IMR-90 (cell line): ENCODE results near the gene CASK. TPM values are rescaled to one million over a fixed set of nuclear protein-coding genes. Genes with fewer than 3 reads are reported as not detected.

ENCODE experiments used
- ATAC-seq: fragments of 200-7000 bp; cut with Tn5 transposase; 2 replicates; pipeline ENCODE4 v1.9.1; 2020; ENCODE audit warnings: low read depth, mild to moderate bottlenecking, moderate library complexity
- BruUV-seq: library from RNA; stranded (reverse); fragments of 400-500 nt; replicated peaks from 2 replicates; lab custom pipeline; 2021; lab: Mats Ljungman, UMichigan
- CTCF ChIA-PET: fragments of 300-600 bp; formaldehyde crosslinking; extraction: SDS; loops from one replicate; lab custom pipeline; 2021; ENCODE audit warnings: antibody characterized with exemption; lab: Yijun Ruan, JAX
- POLR2A ChIA-PET: fragments of 300-600 bp; sonication (Branson Sonifier 250); formaldehyde crosslinking; loops from one replicate; lab custom pipeline; 2022; ENCODE audit warnings: antibody characterized with exemption; ENCODE audit not compliant: unreplicated experiment; lab: Charles Lee
- DNase-seq: peaks from one replicate; pipeline ENCODE4 v3.0.0; 2013
- H2AFZ ChIP-seq: replicated peaks from 2 replicates; pipeline ENCODE3; 2013; ENCODE audit warnings: low read length, mild to moderate bottlenecking; ENCODE audit not compliant: poor library complexity
- H2AK5ac ChIP-seq: 2 replicates; pipeline ENCODE4 v1.6.1; 2013; ENCODE audit warnings: low read depth, low read length, inconsistent platforms
- H2AK9ac ChIP-seq: replicated peaks from 2 replicates; pipeline ENCODE3; 2013; ENCODE audit warnings: mild to moderate bottlenecking, low read depth, low read length, moderate library complexity; ENCODE audit not compliant: poor library complexity
- H2BK120ac ChIP-seq: 2 replicates; pipeline ENCODE4 v1.6.1; 2013; ENCODE audit warnings: low read depth, low read length, inconsistent platforms
- H2BK15ac ChIP-seq: 3 replicates; pipeline ENCODE4 v1.6.1; 2013; ENCODE audit warnings: low read depth, low read length, inconsistent platforms
- H2BK20ac ChIP-seq: 2 replicates; pipeline ENCODE4 v1.6.1; 2013; ENCODE audit warnings: low read depth, mild to moderate bottlenecking, inconsistent platforms, low read length, moderate library complexity
- H2BK5ac ChIP-seq: 2 replicates; pipeline ENCODE4 v1.6.1; 2013; ENCODE audit warnings: mild to moderate bottlenecking, low read depth, low read length, inconsistent platforms; ENCODE audit not compliant: poor library complexity, severe bottlenecking
- H3K14ac ChIP-seq: replicated peaks from 2 replicates; pipeline ENCODE4 v1.6.1; 2013; ENCODE audit warnings: low read depth, low read length, inconsistent platforms
- H3K18ac ChIP-seq: 2 replicates; pipeline ENCODE4 v1.6.1; 2013; ENCODE audit warnings: low read depth, low read length, control low read depth
- H3K23ac ChIP-seq: 2 replicates; pipeline ENCODE4 v1.6.1; 2013; ENCODE audit warnings: low read depth, low read length, inconsistent platforms
- H3K27ac ChIP-seq: 2 replicates; pipeline ENCODE4 v1.5.1; 2013; ENCODE audit warnings: mild to moderate bottlenecking, control low read depth, low read length; ENCODE audit not compliant: insufficient read depth
- H3K27me3 ChIP-seq: 2 replicates; pipeline ENCODE4 v1.6.1; 2013; ENCODE audit warnings: low read length; ENCODE audit not compliant: control insufficient read depth, insufficient read depth
- H3K36me3 ChIP-seq: 2 replicates; pipeline ENCODE4 v1.6.1; 2013; ENCODE audit warnings: low read length, mixed read lengths; ENCODE audit not compliant: control insufficient read depth, insufficient read depth
- H3K4ac ChIP-seq: 2 replicates; pipeline ENCODE4 v1.6.1; 2013; ENCODE audit warnings: low read depth, low read length, inconsistent platforms
- H3K4me1 ChIP-seq: 2 replicates; pipeline ENCODE4 v1.6.1; 2013; ENCODE audit warnings: low read length, mixed read lengths; ENCODE audit not compliant: control insufficient read depth, insufficient read depth
- H3K4me2 ChIP-seq: 2 replicates; pipeline ENCODE4 v1.6.1; 2013; ENCODE audit warnings: low read depth, mild to moderate bottlenecking, control low read depth, low read length, moderate library complexity
- H3K4me3 ChIP-seq: 2 replicates; pipeline ENCODE4 v1.5.1; 2013; ENCODE audit warnings: low read depth, mild to moderate bottlenecking, control low read depth, low read length, moderate library complexity; ENCODE audit not compliant: insufficient read depth
- H3K56ac ChIP-seq: 2 replicates; pipeline ENCODE4 v1.6.1; 2013; ENCODE audit warnings: low read length, inconsistent platforms; ENCODE audit not compliant: insufficient read depth; ENCODE audit errors: extremely low read depth
- H3K79me1 ChIP-seq, 2 experiments: 2 replicates each; pipeline ENCODE4 v1.6.1; 2013; ENCODE audit warnings: low read length in 2 of 2, inconsistent platforms in 1 of 2, low read depth in 1 of 2
- H3K9ac ChIP-seq: 2 replicates; pipeline ENCODE4 v1.6.1; 2013; ENCODE audit warnings: low read depth, low read length, control low read depth
- H3K9me1 ChIP-seq: 2 replicates; pipeline ENCODE4 v1.6.1; 2013; ENCODE audit warnings: low read length, inconsistent platforms; ENCODE audit not compliant: insufficient read depth
- H3K9me3 ChIP-seq: 2 replicates; pipeline ENCODE4 v1.6.1; 2013; ENCODE audit warnings: low read length; ENCODE audit not compliant: control insufficient read depth, insufficient read depth
- H4K20me1 ChIP-seq: 2 replicates; pipeline ENCODE4 v1.6.1; 2013; ENCODE audit warnings: low read length, inconsistent platforms; ENCODE audit not compliant: insufficient read depth
- H4K5ac ChIP-seq: 2 replicates; pipeline ENCODE4 v1.6.1; 2013; ENCODE audit warnings: mild to moderate bottlenecking, low read depth, low read length, control low read depth
- H4K8ac ChIP-seq, 2 experiments: 2 replicates each; pipeline ENCODE4 v1.6.1; 2013; ENCODE audit warnings: low read depth in 2 of 2, low read length in 2 of 2, control low read depth in 1 of 2, inconsistent platforms in 1 of 2
- H4K91ac ChIP-seq: 2 replicates; pipeline ENCODE4 v1.6.1; 2013; ENCODE audit warnings: low read depth, low read length, inconsistent platforms; ENCODE audit not compliant: insufficient read depth
- BHLHE40 ChIP-seq: fragments of 150-350 bp; IDR thresholded peaks from 2 replicates; pipeline ENCODE4 v1.6.1; 2016; ENCODE audit warnings: mild to moderate bottlenecking, low read depth, low read length
- CEBPB ChIP-seq: IDR thresholded peaks from 2 replicates; pipeline ENCODE4 v1.6.1; 2012; ENCODE audit warnings: low read depth, low read length, improper control_type of control experiment
- CHD1 ChIP-seq: IDR thresholded peaks from 2 replicates; pipeline ENCODE4 v1.6.1; 2012; ENCODE audit warnings: low read depth, low read length, improper control_type of control experiment
- FOS ChIP-seq: fragments of 150-350 bp; IDR thresholded peaks from 2 replicates; pipeline ENCODE4 v1.6.1; 2016; ENCODE audit warnings: low read depth, low read length
- MAZ ChIP-seq: IDR thresholded peaks from 2 replicates; pipeline ENCODE4 v1.6.1; 2012; ENCODE audit warnings: low read depth, mild to moderate bottlenecking, low read length, improper control_type of control experiment, moderate library complexity, borderline replicate concordance
- MXI1 ChIP-seq: IDR thresholded peaks from 2 replicates; pipeline ENCODE4 v1.6.1; 2012; ENCODE audit warnings: low read depth, mild to moderate bottlenecking, low read length, moderate library complexity, borderline replicate concordance
- NFE2L2 ChIP-seq: fragments of 150-350 bp; IDR thresholded peaks from 2 replicates; pipeline ENCODE4 v1.6.1; 2016; ENCODE audit warnings: low read depth, mild to moderate bottlenecking, low read length
- POLR2A ChIP-seq: IDR thresholded peaks from 2 replicates; pipeline ENCODE4 v1.6.1; 2012; ENCODE audit warnings: mild to moderate bottlenecking, low read depth, low read length
- RAD21 ChIP-seq: IDR thresholded peaks from 2 replicates; pipeline ENCODE4 v1.6.1; 2012; ENCODE audit warnings: low read length, improper control_type of control experiment
- RCOR1 ChIP-seq: IDR thresholded peaks from 2 replicates; pipeline ENCODE4 v1.6.1; 2012; ENCODE audit warnings: mild to moderate bottlenecking, low read length, improper control_type of control experiment; ENCODE audit not compliant: insufficient replicate concordance
- RFX5 ChIP-seq: IDR thresholded peaks from 2 replicates; pipeline ENCODE4 v1.8.0; 2012; ENCODE audit warnings: low read depth, mild to moderate bottlenecking, low read length, moderate library complexity
- SMC3 ChIP-seq: fragments of 150-350 bp; IDR thresholded peaks from 2 replicates; pipeline ENCODE4 v1.6.1; 2016; ENCODE audit warnings: low read depth, mild to moderate bottlenecking, antibody characterized with exemption, low read length, moderate library complexity
- WGBS, 2 experiments: methylation state at CpG; one replicate each; pipeline versions ENCODE4 v1.1.5 to v1.1.7; 2013; ENCODE audit warnings: missing lambda C conversion rate in 2 of 2; ENCODE audit not compliant: insufficient read length in 1 of 2; ENCODE audit errors: extremely low coverage in 2 of 2; 5-methylcytosine and 5-hydroxymethylcytosine counted together
- dilution Hi-C: fragments of 300-500 bp; cut with HindIII; formaldehyde crosslinking; loops from one replicate; pipeline ENCODE4 v1.14.3; 2018; ENCODE audit warnings: low sequenced_read_pairs; ENCODE audit not compliant: unreplicated experiment
- in situ Hi-C: fragments of 300-500 bp; cut with MboI; formaldehyde crosslinking; loops from 3 replicates; pipeline ENCODE4 v1.14.3; 2019; ENCODE audit warnings: low sequenced_read_pairs, inconsistent platforms, mixed read lengths
- intact Hi-C: fragments of 100-400 bp; cut with micrococcal nuclease; formaldehyde crosslinking; loops from 2 replicates; pipeline ENCODE4 v1.10.0; 2022
- polyA plus RNA-seq, 3 experiments: library from polyadenylated mRNA; depleted of rRNA; stranded (reverse); fragments of >200 nt; gene quantifications; 2 replicates each; pipeline ENCODE4 v1.2.3, GENCODE V29; 2012; ENCODE audit warnings: low replicate concordance in 1 of 3
- total RNA-seq: library from RNA; depleted of rRNA; stranded (reverse); fragments of >200 nt; gene quantifications from 2 replicates; pipeline ENCODE4 v1.2.3, GENCODE V29; 2012
- TF ChIP-seq, protein P1 (sequence below): fragments of 150-350 bp; IDR thresholded peaks from 2 replicates; pipeline ENCODE4 v1.6.1; 2017; ENCODE audit warnings: mild to moderate bottlenecking, antibody characterized with exemption, low read length, low read depth
- TF ChIP-seq, protein P2 (sequence below): fragments of 150-350 bp; IDR thresholded peaks from 2 replicates; pipeline ENCODE4 v1.6.1; 2016; ENCODE audit warnings: low read depth, mild to moderate bottlenecking, low read length, moderate library complexity, borderline replicate concordance

The CASK gene
- total and polyA plus RNA-seq, 2 of the 4 experiments (the other 2 are of a cell fraction): 9.4 to 17.7 TPM

DNA sequence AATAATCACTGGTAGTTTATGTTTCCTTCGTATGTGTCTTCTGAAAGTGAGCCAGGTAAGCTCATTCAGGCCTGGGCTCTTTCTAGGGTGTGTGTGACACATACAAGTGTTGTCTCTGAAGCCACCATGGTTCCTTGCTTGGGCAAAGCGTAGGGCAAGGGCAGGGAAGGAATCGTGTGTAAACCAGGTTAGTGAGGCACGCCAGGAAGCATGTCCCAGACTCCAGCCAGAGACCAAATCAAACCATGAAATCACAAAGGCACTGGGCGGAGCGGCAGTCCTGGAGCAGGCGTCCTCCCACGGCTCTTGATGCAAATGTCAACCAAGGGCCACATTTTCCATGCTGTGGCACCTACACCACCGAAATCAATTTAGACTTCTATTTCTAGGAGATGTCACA, 409.2 kb downstream of the CASK start:
- H3K9me1 ChIP-seq: no peaks in the 10 kb centered on the region
- no peak overlapping the region for H2BK5ac ChIP-seq
- no peak overlapping the region for H4K91ac ChIP-seq
- no peak overlapping the region for H3K4me2 ChIP-seq
- peaks cover 8% of the 10 kb centered on the region; the same call in 1 of the 2 replicates for H3K27me3 ChIP-seq
- H3K14ac ChIP-seq: no peak overlapping the region
- H3K4me1 ChIP-seq: no peaks in the 10 kb centered on the region; the same call in 1 of the 2 replicates
- in situ Hi-C loops: no loop called here
- no peaks in the 10 kb centered on the region; the same call in 1 of the 2 replicates for H3K36me3 ChIP-seq
- CTCF ChIA-PET: no interaction called here
- H3K23ac ChIP-seq: no peak overlapping the region
- no peaks in the 10 kb centered on the region for H3K79me1 ChIP-seq
- intact Hi-C loops: no loop called here
- DNase-seq (no peak), ATAC-seq (no peak)
- dilution Hi-C loops: no loop called here
- H3K18ac ChIP-seq: no peak overlapping the region
- H4K8ac ChIP-seq: no peak overlapping the region
- H4K5ac ChIP-seq: no peak overlapping the region
- no peak overlapping the region for H2AK9ac ChIP-seq
- no peak overlapping the region for H2AK5ac ChIP-seq
- no CpG with 5 or more reads among the region's 9 CpGs for WGBS, 2 experiments
- H2BK120ac ChIP-seq: no peak overlapping the region
- no peak overlapping the region for H3K27ac ChIP-seq
- no peak overlapping the region for H2BK15ac ChIP-seq
- H2BK20ac ChIP-seq: no peak overlapping the region
- H3K56ac ChIP-seq: no peak overlapping the region
- no peak overlapping the region for H2AFZ ChIP-seq
- no TSS peak for BruUV-seq
- H3K4me3 ChIP-seq: no peak overlapping the region
- H3K4ac ChIP-seq: no peak overlapping the region
- H3K9ac ChIP-seq: no peak overlapping the region
- no peak for TF ChIP-seq MXI1
- no peak for TF ChIP-seq SMC3
- no peak for TF ChIP-seq MAZ
- no peak for TF ChIP-seq RCOR1
- no peak for TF ChIP-seq NFE2L2
- TF ChIP-seq, protein P1, sequence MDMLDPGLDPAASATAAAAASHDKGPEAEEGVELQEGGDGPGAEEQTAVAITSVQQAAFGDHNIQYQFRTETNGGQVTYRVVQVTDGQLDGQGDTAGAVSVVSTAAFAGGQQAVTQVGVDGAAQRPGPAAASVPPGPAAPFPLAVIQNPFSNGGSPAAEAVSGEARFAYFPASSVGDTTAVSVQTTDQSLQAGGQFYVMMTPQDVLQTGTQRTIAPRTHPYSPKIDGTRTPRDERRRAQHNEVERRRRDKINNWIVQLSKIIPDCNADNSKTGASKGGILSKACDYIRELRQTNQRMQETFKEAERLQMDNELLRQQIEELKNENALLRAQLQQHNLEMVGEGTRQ: no peak
- no peak for TF ChIP-seq RFX5
- no peak for TF ChIP-seq FOS
- TF ChIP-seq CEBPB: no peak
- no peak for TF ChIP-seq POLR2A
- TF ChIP-seq, protein P2, sequence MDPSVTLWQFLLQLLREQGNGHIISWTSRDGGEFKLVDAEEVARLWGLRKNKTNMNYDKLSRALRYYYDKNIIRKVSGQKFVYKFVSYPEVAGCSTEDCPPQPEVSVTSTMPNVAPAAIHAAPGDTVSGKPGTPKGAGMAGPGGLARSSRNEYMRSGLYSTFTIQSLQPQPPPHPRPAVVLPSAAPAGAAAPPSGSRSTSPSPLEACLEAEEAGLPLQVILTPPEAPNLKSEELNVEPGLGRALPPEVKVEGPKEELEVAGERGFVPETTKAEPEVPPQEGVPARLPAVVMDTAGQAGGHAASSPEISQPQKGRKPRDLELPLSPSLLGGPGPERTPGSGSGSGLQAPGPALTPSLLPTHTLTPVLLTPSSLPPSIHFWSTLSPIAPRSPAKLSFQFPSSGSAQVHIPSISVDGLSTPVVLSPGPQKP: no peak
- TF ChIP-seq CHD1: no peak
- TF ChIP-seq RAD21: no peak
- TF ChIP-seq BHLHE40: no peak
- no peaks in the 10 kb centered on the region for H3K9me3 ChIP-seq
- POLR2A ChIA-PET: no interaction called here
- no peaks in the 10 kb centered on the region for H4K20me1 ChIP-seq
